ENCODE measurements around the gene LMTK2.

The LMTK2 gene

DNA sequence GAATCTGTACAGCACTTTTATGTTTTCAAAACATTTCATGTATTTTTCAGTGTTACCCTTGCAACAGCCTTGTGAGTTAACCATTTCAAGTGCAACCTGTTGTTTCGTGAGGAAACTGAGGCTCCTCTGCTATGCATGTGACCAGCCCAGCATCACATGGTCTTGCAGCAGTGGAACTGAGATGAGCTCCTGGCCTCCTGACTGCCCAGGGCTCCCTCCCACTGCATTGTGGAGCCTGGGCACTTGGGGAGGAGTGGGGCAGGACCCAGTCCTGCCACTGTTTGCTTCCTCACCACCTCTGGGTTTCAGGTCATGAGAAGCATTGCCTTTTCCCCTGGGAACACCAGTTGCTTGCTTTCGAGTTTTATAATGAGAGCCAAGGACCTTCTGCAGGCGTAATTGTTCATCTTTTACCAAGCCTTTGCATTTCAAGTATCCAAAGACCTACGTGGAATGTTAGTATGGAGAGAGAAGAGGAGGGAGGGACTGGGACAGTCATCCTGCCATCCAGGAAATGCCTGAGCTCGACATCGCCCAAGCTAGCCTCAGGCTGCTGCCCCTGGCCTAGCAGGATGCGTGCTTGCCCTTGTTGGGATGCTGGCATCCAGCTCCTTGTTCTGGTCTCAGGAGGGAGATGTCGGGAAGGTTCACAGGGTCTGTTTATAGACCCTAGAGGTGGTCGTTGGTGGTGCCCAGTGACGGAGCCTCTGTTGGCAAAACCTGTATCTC is 72.3 kb downstream of the LMTK2 start:
- DNase-seq, result no peak

DNA sequence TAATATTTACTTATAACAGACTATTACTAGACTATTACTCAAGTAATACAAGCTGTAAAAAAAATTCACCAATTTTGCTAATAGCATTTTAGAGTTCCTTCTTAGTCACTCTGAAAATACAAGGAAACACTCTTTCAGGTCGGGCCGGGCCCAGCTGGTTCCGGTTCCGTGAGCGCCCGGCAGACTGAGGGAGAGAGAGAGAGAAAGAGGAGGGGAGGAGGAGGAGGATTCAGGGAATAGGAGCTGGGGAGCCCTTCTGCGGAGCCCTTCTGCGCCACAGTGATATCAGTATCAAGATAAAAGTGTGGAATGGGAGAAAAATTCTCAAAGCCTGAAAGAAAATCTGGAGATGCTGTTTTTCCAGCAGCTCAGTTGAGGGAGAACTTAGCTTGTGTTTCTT is 74.1 kb downstream of the LMTK2 start:
- DNase-seq, result no peak

DNA sequence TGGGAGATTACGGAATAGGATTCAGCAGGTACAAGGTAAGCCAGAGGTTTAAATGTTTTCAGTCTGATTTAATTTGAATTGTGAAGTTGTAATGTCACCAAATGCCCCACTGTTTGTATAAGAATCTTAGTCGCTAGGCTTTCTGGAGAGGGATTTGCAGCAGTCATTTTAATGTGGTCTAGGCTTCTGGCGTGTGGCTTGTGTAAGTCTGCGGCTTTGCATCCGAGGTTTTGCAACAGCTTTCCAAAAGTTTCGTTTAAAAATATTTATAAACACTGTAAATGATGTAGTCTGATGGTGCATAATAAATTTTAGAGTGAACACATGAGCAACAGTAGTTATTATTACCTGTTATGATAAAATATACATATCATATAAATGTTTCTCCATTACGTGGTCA is 78.4 kb downstream of the LMTK2 start:
- DNase-seq, result no peak

DNA sequence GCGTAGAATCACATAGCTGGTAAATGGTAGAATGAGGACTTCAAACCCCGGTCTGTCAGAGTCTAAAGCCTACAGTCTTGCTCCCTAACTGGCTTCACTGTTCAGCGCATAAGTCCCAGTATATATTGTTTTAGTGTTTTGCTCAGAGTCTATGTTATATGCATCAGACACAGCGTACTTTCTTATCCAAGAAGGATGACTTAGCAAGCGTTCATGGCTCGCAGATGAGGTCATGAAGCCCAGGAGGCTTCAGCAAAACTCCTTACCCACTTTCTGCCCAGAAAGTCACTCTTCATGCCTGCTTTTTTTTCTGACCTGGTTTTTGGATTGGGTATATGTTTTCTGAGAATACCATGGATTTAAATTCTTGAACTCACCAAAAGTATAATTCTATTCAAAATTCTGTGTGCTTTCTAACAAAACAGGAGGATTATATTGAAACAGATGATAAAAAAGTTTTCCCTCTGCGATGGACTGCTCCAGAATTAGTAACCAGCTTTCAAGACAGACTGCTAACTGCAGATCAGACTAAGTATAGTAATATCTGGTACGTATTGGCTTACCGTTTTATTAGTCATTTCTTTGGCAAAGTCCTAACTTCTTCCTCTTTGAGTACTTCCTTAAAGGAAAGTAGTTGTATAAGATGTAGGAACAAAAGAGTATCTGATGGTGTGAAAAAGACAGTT is 79.9 kb downstream of the LMTK2 start:
- no peak for DNase-seq

DNA sequence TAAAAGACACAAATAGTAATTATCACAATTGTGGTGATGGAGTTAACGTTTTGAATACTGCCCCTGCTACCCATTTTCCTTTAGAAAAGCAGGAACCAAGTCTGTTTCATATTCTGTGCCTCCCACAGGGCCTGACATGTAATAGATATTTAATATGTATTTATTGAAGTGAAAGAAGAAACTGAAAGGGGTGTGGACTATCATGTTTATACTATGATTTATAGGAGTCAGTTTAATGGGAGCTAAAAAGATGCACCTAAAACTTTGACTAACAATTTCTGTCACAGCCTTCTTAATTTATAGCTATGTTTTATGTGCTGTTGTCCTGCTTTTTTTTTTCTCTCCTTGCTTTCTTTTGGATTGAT is 80.5 kb downstream of the LMTK2 start:
- no peak for DNase-seq

DNA sequence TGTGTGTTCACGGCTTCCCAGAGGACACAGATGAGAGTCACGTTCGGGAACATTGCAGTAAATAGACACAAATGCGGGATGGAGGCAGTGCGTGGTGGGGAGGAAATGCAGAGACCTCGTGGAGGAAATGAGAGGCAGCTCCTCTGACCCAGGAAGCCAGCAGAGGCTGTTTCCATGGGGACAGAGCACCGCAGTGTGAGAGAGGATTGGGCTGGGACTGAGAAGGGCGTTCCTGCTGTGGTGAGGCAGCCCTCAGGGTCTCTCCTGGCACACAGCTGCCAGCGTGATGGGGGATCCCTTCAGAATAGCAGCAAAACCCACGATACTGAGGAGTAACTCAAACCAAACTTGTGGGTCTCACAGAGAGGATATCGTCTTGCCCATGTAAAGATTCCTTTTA is 82.9 kb downstream of the LMTK2 start:
- no peak for DNase-seq

DNA sequence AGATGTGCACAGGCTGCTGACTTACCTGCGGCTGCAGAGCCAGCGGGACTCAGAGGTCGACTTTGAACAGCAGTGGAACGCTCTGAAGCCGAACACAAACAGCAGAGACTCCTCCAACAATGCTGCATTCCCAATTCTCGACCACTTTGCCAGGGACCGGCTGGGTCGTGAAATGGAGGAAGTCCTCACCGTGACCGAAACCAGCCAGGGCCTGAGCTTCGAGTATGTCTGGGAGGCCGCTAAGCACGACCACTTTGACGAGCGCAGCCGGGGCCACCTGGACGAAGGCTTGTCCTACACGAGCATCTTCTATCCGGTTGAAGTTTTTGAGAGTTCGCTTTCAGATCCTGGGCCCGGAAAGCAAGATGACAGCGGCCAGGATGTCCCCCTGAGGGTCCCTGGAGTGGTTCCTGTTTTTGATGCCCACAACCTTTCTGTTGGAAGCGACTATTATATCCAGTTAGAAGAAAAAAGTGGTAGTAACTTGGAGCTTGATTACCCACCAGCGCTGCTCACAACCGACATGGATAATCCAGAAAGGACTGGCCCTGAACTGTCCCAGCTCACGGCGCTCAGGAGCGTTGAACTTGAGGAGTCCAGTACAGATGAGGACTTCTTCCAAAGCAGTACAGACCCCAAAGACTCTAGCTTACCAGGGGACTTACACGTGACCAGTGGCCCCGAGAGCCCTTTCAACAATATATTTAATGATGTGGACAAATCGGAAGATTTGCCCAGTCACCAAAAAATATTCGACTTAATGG is 85.2 kb downstream of the LMTK2 start:
- DNase-seq, result no peak

DNA sequence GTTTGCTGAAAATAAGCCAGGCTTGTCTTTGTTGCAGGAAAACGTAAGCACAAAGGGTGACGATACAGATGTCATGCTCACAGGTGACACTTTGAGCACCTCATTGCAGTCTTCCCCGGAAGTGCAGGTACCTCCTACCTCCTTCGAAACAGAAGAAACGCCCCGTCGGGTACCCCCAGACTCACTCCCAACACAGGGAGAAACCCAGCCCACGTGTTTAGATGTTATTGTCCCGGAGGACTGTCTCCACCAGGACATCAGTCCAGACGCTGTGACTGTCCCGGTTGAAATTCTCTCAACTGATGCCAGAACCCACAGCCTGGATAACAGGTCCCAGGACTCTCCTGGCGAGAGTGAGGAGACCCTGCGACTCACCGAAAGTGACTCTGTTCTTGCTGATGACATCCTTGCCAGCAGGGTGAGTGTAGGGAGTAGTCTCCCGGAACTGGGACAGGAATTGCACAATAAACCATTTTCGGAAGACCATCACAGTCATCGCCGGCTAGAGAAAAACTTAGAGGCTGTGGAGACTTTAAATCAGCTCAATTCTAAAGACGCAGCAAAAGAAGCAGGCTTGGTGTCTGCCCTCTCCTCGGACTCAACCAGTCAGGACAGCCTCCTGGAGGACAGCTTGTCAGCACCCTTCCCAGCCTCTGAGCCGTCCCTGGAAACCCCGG is 86.3 kb downstream of the LMTK2 start:
- DNase-seq, result no peak

DNA sequence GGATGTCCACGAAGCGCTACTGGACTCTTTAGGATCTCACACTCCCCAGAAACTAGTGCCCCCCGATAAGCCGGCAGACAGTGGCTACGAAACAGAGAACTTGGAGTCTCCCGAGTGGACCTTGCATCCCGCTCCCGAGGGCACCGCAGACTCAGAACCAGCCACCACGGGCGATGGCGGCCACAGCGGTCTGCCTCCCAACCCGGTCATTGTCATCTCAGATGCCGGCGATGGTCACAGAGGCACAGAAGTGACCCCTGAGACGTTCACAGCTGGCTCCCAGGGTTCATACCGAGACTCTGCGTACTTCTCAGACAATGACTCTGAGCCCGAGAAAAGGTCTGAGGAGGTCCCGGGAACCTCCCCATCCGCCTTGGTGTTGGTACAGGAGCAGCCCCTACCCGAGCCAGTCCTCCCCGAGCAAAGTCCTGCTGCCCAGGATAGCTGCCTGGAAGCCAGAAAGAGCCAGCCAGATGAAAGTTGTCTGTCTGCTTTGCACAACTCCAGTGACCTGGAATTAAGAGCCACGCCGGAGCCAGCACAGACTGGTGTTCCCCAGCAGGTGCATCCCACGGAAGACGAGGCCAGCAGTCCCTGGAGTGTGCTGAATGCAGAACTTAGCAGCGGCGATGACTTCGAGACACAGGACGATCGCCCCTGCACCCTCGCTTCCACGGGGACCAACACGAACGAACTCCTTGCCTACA is 87.0 kb downstream of the LMTK2 start:
- no peak for DNase-seq

DNA sequence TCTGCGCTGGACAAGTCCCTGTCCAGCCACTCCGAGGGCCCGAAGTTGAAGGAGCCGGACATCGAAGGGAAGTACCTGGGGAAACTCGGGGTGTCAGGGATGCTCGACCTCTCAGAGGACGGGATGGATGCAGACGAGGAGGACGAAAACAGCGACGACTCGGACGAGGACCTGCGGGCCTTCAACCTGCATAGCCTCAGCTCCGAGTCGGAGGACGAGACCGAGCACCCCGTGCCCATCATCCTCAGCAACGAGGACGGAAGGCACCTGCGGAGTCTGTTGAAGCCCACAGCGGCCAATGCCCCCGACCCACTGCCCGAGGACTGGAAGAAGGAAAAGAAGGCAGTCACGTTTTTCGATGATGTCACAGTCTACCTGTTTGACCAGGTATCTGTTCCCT is 87.5 kb downstream of the LMTK2 start:
- DNase-seq, result no peak

DNA sequence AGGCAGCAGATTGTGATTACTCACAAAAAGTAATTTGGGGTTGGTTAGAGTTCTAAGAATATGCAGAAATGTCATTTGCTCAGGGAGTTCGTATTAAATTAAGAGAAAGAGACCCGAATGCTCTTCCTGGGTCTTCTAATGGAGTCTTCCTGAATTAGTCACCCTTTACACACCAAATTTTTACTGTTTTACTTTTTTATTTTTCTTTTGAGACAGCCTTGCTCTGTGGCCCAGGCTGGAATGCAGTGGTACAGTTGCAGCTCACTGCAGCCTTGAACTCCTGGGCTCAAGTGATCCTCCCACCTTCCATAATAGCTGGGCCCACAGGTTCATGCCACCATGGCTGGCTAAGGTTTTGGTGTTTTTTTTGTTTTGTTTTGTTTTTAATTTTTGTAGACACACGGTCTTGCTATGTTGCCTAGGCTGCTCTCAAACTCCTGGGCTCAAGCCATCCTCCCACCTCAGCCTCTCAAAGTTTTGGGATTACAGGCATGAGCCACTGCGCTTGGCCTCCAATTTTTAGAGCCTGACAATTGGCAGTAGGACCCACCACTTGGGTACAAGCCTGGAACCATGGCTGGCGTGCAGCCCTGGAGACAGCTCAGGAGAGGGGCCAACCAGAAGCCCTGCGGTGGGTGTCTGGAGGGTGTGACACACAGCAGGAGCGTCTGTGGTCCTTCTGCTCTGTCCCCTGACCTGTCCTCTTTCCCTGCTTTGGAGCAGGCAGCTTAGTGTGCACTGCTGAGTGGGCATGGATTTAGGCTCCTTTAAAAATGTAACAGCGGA is 88.2 kb downstream of the LMTK2 start:
- DNase-seq, result no peak

DNA sequence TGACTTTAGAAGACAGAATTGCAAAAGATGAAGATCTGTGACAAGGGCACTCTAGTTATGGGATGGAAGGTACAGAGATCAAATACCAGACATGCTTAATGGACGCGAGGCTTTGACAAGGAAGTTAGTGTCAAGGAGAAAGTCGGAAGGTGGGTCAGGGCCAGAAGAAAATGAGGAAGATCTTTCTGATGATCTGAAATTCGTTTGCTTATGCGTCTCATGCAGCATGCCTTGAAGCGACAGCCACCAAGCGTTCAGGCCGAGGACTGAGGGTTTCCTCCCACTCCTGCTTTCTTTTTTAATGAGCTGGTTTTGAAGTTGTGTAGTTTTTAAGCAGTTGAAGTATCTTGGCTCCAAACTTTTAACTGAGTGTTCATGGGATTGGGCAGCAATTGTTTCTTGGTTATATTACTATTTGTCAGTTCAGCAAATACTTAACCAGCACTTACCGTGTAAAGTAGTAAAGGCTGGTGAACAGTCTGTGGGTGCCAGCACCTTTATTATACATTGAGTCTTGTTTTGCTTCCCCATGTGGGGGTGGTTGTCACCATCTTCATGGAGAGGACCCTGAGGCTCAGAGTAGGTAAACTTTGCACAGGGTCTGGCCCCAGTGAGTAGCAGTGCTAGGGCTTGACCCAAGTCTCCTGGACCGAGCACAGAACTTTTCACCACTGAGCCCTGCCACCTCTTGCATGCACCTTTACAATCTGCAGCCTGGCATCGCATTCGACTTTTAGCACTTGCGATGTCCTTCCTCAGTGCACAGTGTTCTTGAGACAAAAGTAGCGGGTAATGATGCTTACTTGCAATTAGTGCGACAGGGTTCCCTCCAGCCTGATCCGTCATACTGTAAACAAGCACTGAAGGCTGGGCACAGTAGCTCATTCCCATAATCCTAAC is 90.3 kb downstream of the LMTK2 start:
- no peak for DNase-seq

DNA sequence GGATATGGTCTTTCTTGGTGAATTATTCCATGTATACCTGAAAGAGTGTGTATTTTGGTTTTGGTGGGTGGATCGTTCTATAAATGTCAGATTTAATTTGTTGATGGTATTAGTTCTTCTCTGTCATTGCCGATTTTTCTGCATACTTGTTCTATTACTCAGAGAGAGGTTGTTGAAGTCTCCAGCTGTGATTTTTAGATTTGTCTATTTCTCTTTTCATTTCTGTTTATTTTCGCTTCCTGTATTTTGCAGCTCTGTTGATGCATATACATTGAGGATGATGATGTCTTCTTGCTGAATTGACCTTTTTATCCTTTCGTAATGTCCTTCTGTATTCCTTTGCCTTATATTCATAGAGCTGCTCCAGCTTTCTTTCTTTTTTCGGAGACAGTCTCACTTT is 92.5 kb downstream of the LMTK2 start:
- DNase-seq, result no peak

DNA sequence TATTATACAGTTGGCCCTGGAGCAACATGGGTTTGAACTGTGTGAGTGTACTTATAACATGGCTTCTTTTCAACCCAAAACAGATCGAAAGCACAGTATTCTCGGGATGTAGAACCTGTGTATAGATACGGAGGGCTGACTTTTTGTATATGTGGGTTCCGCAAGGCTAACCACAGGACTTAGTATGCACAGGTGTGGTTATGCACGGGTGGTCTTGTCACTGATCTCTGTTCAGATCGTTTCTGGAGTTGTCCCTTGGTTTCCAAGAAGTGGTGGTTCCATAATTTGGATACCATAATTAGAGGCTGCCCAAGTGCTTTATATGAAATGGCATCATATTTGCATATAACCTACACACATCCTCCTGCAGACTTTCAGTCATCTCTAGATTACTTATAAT is 93.7 kb downstream of the LMTK2 start:
- DNase-seq, result no peak

DNA sequence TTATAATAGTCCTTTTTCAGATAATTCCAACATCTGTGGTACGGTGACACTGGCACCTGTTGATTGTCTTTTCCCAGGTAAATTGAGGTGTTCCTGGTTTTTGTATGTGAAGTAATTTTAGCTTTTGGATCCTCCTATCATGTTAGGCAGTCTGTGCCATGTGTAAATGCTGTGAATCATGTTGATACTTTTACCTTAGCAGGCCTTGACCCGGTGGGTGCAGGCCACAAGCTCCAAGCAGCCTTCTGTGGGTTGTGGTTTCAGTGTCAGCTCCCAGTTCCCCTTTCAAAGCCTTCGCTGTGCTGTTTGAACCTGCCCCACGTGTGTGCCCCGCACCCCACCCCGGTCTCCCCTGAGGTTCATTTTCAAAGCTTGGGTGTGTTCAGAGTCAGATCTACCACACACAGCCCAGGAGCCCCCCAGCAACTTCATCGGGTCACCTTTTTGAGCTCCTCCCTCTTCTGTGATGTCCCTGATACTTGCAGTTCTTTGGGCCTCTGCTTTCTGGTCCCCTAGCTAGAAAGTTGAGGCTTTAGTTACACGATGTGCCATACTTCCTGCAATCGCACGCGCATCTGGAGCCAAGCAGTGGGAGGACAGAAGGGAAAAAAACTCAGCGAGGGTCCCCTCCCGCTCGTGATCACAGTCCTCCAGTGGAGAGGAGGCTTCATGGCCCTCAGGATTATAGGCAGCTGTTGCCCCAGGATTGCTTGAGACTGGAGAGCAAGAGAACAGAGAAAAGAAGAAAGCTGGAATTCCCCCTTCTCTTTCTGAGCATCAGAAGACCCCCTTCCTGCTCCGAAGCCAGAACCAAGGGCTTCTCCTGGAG is 95.9 kb downstream of the LMTK2 start:
- DNase-seq, result no peak

DNA sequence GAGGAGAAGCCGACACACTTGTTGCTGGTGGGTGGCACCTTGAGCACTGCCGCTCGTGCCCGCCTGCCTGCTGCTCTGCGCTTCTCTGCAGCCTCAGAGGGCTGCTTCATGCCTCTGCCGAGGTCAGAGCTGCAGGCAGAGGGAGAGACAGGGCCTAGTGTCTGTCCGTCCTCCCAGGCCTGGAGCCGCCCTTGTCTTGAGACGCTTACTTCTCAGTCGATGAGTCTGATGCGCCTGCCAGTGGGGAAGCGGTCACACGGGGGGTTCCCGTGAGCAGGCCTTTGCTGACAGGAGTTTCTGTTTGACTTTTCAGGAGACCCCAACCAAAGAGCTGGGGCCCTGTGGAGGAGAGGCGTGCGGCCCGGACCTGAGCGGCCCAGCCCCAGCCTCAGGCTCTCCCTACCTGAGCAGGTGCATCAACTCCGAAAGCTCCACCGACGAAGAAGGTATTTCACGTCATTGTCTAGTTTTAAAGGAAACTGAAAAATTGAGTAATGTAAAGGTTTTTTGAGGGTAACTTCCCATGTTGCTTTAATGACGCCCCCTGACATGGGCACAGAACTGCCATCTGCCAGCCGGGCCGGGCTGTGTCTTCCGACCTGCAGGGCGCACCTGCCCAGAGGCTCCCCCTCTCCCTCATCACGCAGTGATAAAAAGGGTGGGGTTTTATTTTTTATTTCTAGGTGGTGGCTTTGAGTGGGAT is 96.8 kb downstream of the LMTK2 start:
- no peak for DNase-seq

DNA sequence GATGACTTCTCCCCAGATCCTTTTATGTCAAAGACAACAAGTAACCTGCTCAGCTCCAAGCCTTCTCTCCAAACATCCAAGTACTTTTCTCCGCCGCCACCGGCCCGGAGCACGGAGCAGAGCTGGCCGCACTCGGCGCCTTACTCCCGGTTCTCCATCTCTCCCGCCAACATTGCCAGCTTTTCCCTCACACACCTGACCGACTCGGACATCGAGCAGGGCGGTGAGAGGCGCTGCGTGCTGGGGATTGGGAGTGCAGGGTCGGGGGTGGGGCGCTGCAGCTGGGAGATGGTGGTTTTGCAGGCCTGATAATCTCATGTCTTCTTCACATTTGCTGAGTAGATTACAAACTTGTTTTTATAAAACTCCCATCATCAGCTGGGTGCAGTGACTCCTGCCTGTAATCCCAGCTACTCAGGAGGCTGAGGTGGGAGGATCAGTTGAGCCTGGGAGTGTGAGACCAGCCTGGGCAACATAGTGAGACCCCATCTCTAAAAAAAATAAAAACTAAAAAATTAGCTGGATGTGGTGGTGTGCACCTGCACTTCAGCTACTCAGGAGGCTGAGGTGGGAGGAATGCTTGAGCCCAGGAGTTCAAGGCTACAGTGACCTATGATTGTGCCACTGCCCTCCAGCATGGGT is 97.4 kb downstream of the LMTK2 start:
- no peak for DNase-seq

DNA sequence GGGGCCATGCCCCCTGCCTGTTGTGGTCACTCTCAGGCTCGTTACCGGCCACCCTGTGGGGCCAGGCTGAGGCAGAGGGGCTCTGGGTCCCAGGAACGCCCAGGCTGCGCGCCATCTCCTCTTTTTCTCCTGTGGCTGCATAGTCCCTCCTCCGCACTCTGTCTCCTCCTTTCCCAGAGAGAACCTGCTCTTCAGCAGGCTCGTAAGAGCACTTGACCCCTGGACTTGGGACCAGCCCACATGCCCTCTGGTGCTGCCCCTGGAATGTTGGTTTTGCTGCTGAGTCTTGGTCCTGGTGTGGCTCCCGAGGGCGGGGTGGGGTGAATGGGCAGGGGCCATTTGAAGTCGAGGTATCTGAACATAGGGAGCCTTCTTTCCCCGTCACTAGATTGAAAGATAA is 98.0 kb downstream of the LMTK2 start:
- DNase-seq, result no peak
